ENCODE measurements around the gene NRROS.

The NRROS gene

GRCh38 chr3:196624067-196624790, 15.3 kb upstream of the NRROS start:
- no peaks in the 10 kb centered on the region for H3K27me3 ChIP-seq (ENCODE audit: control insufficient read depth, insufficient read depth, low read length, poor library complexity, severe bottlenecking)
- H3K9me3 ChIP-seq (ENCODE audit: control insufficient read depth, low read length), result no peaks in the 10 kb centered on the region
- 92 to 94% methylated on average over 12 of the region's 12 CpGs for WGBS, 2 experiments
- H3K27ac ChIP-seq (ENCODE audit: insufficient read depth, low read depth, low read length, poor library complexity, severe bottlenecking), result no peak overlapping the region
- no peak overlapping the region for H3K4me3 ChIP-seq (ENCODE audit: insufficient read depth, low read depth, low read length)
- H3K4me1 ChIP-seq (ENCODE audit: control insufficient read depth, insufficient read depth, low read length), result peaks cover 23% of the 10 kb centered on the region
- H3K36me3 ChIP-seq (ENCODE audit: control insufficient read depth, insufficient read depth, low read length), result no peaks in the 10 kb centered on the region

- H3K36me3 ChIP-seq (ENCODE audit: control insufficient read depth, insufficient read depth, low read length), result no peaks in the 10 kb centered on the region
- H3K27ac ChIP-seq (ENCODE audit: insufficient read depth, low read depth, low read length, poor library complexity, severe bottlenecking), result no peak overlapping the region
- no peaks in the 10 kb centered on the region for H3K9me3 ChIP-seq (ENCODE audit: control insufficient read depth, low read length)
- H3K4me3 ChIP-seq (ENCODE audit: insufficient read depth, low read depth, low read length), result no peak overlapping the region
- H3K27me3 ChIP-seq (ENCODE audit: control insufficient read depth, insufficient read depth, low read length, poor library complexity, severe bottlenecking), result no peaks in the 10 kb centered on the region
- peaks cover 20% of the 10 kb centered on the region for H3K4me1 ChIP-seq (ENCODE audit: control insufficient read depth, insufficient read depth, low read length)
- WGBS, 2 experiments, result 96 to 98% methylated on average over 16 of the region's 16 CpGs
These were observed 14.6 kb upstream of the NRROS start for GRCh38 chr3:196624907-196625306.

GRCh38 chr3:196625331-196625730, 14.2 kb upstream of the NRROS start:
- whole genome bisulfite sequencing, 2 experiments, result 96 to 97% methylated on average over 6 of the region's 6 CpGs
- peaks cover 16% of the 10 kb centered on the region for H3K4me1 ChIP-seq (ENCODE audit: control insufficient read depth, insufficient read depth, low read length)
- H3K36me3 ChIP-seq (ENCODE audit: control insufficient read depth, insufficient read depth, low read length), result no peaks in the 10 kb centered on the region
- H3K27ac ChIP-seq (ENCODE audit: insufficient read depth, low read depth, low read length, poor library complexity, severe bottlenecking), result no peak overlapping the region
- H3K4me3 ChIP-seq (ENCODE audit: insufficient read depth, low read depth, low read length), result no peak overlapping the region
- H3K27me3 ChIP-seq (ENCODE audit: control insufficient read depth, insufficient read depth, low read length, poor library complexity, severe bottlenecking), result no peaks in the 10 kb centered on the region
- H3K9me3 ChIP-seq (ENCODE audit: control insufficient read depth, low read length), result no peaks in the 10 kb centered on the region

- Histone ChIP-seq H3K4me3 (ENCODE audit: insufficient read depth, low read depth, low read length) (no peak overlapping the region), H3K27ac (ENCODE audit: insufficient read depth, low read depth, low read length, poor library complexity, severe bottlenecking) (peak overlapping the region; percentile 16)
- WGBS, 2 experiments, result 89 to 93% methylated on average over 8 of the region's 8 CpGs
These were observed 11.6 kb upstream of the NRROS start for GRCh38 chr3:196627918-196628231.

GRCh38 chr3:196629228-196629627, 10.3 kb upstream of the NRROS start:
- no peak overlapping the region for H3K27ac ChIP-seq (ENCODE audit: insufficient read depth, low read depth, low read length, poor library complexity, severe bottlenecking)
- whole genome bisulfite sequencing, 2 experiments, result 84 to 99% methylated on average over 1 to 2 of the region's 2 CpGs
- no peaks in the 10 kb centered on the region for H3K9me3 ChIP-seq (ENCODE audit: control insufficient read depth, low read length)
- H3K4me1 ChIP-seq (ENCODE audit: control insufficient read depth, insufficient read depth, low read length), result peaks cover 20% of the 10 kb centered on the region
- H3K36me3 ChIP-seq (ENCODE audit: control insufficient read depth, insufficient read depth, low read length), result no peaks in the 10 kb centered on the region
- no peaks in the 10 kb centered on the region for H3K27me3 ChIP-seq (ENCODE audit: control insufficient read depth, insufficient read depth, low read length, poor library complexity, severe bottlenecking)
- no peak overlapping the region for H3K4me3 ChIP-seq (ENCODE audit: insufficient read depth, low read depth, low read length)

More at GRCh38 chr3:196627918-196628231, 11.6 kb upstream of the NRROS start:
- Histone ChIP-seq H3K9me3 (ENCODE audit: control insufficient read depth, low read length) (no peaks in the 10 kb centered on the region), H3K27me3 (ENCODE audit: control insufficient read depth, insufficient read depth, low read length, poor library complexity, severe bottlenecking) (no peaks in the 10 kb centered on the region), H3K4me1 (ENCODE audit: control insufficient read depth, insufficient read depth, low read length) (peaks cover 20% of the 10 kb centered on the region), H3K36me3 (ENCODE audit: control insufficient read depth, insufficient read depth, low read length) (no peaks in the 10 kb centered on the region)

GRCh38 chr3:196631682-196632045, 7.8 kb upstream of the NRROS start:
- WGBS, 2 experiments, result 52 to 55% methylated on average over 5 of the region's 5 CpGs
- Histone ChIP-seq H3K36me3 (ENCODE audit: control insufficient read depth, insufficient read depth, low read length) (no peaks in the 10 kb centered on the region), H3K4me1 (ENCODE audit: control insufficient read depth, insufficient read depth, low read length) (peaks cover 20% of the 10 kb centered on the region), H3K4me3 (ENCODE audit: insufficient read depth, low read depth, low read length) (peak overlapping the region; percentile 38), H3K27me3 (ENCODE audit: control insufficient read depth, insufficient read depth, low read length, poor library complexity, severe bottlenecking) (no peaks in the 10 kb centered on the region), H3K9me3 (ENCODE audit: control insufficient read depth, low read length) (no peaks in the 10 kb centered on the region), H3K27ac (ENCODE audit: insufficient read depth, low read depth, low read length, poor library complexity, severe bottlenecking) (peak overlapping the region; percentile 98)

GRCh38 chr3:196632046-196632751, 7.3 kb upstream of the NRROS start:
- H3K27me3 ChIP-seq (ENCODE audit: control insufficient read depth, insufficient read depth, low read length, poor library complexity, severe bottlenecking), result no peaks in the 10 kb centered on the region
- H3K4me3 ChIP-seq (ENCODE audit: insufficient read depth, low read depth, low read length), result peak overlapping the region; percentile 38
- no peaks in the 10 kb centered on the region for H3K36me3 ChIP-seq (ENCODE audit: control insufficient read depth, insufficient read depth, low read length)
- no peaks in the 10 kb centered on the region for H3K9me3 ChIP-seq (ENCODE audit: control insufficient read depth, low read length)
- H3K27ac ChIP-seq (ENCODE audit: insufficient read depth, low read depth, low read length, poor library complexity, severe bottlenecking), result peak overlapping the region; percentile 98
- H3K4me1 ChIP-seq (ENCODE audit: control insufficient read depth, insufficient read depth, low read length), result peaks cover 18% of the 10 kb centered on the region
- WGBS, 2 experiments, result 2 to 3% methylated on average over 43 of the region's 43 CpGs

- 93 to 96% methylated on average over 12 of the region's 12 CpGs for WGBS, 2 experiments
- H3K27me3 ChIP-seq (ENCODE audit: control insufficient read depth, insufficient read depth, low read length, poor library complexity, severe bottlenecking), result peaks cover 2% of the 10 kb centered on the region
- H3K9me3 ChIP-seq (ENCODE audit: control insufficient read depth, low read length), result no peaks in the 10 kb centered on the region
- no peaks in the 10 kb centered on the region for H3K36me3 ChIP-seq (ENCODE audit: control insufficient read depth, insufficient read depth, low read length)
- peaks cover 9% of the 10 kb centered on the region for H3K4me1 ChIP-seq (ENCODE audit: control insufficient read depth, insufficient read depth, low read length)
- no peak overlapping the region for H3K4me3 ChIP-seq (ENCODE audit: insufficient read depth, low read depth, low read length)
- peak overlapping the region; percentile 98 for H3K27ac ChIP-seq (ENCODE audit: insufficient read depth, low read depth, low read length, poor library complexity, severe bottlenecking)
These were observed 5.8 kb upstream of the NRROS start for GRCh38 chr3:196633555-196634151.

GRCh38 chr3:196634224-196634623, 5.3 kb upstream of the NRROS start:
- WGBS, 2 experiments, result 91 to 92% methylated on average over 10 of the region's 10 CpGs
- Histone ChIP-seq H3K36me3 (ENCODE audit: control insufficient read depth, insufficient read depth, low read length) (no peaks in the 10 kb centered on the region), H3K9me3 (ENCODE audit: control insufficient read depth, low read length) (no peaks in the 10 kb centered on the region), H3K4me3 (ENCODE audit: insufficient read depth, low read depth, low read length) (no peak overlapping the region), H3K27ac (ENCODE audit: insufficient read depth, low read depth, low read length, poor library complexity, severe bottlenecking) (no peak overlapping the region), H3K27me3 (ENCODE audit: control insufficient read depth, insufficient read depth, low read length, poor library complexity, severe bottlenecking) (peaks cover 8% of the 10 kb centered on the region), H3K4me1 (ENCODE audit: control insufficient read depth, insufficient read depth, low read length) (peaks cover 13% of the 10 kb centered on the region)

- Histone ChIP-seq H3K36me3 (ENCODE audit: control insufficient read depth, insufficient read depth, low read length) (no peaks in the 10 kb centered on the region), H3K4me3 (ENCODE audit: insufficient read depth, low read depth, low read length) (no peak overlapping the region)
These were observed 4.7 kb upstream of the NRROS start for GRCh38 chr3:196634829-196635228.

More at GRCh38 chr3:196634829-196635228, 4.7 kb upstream of the NRROS start:
- Histone ChIP-seq H3K9me3 (ENCODE audit: control insufficient read depth, low read length) (no peaks in the 10 kb centered on the region), H3K4me1 (ENCODE audit: control insufficient read depth, insufficient read depth, low read length) (peaks cover 15% of the 10 kb centered on the region), H3K27ac (ENCODE audit: insufficient read depth, low read depth, low read length, poor library complexity, severe bottlenecking) (no peak overlapping the region), H3K27me3 (ENCODE audit: control insufficient read depth, insufficient read depth, low read length, poor library complexity, severe bottlenecking) (peaks cover 14% of the 10 kb centered on the region)
- WGBS, 2 experiments, result 79 to 81% methylated on average over 7 of the region's 7 CpGs
